Left kidney (tissue), 2 donors: ENCODE results near the gene CSGALNACT2. TPM values are rescaled to one million over a fixed set of nuclear protein-coding genes. Genes with fewer than 3 reads are reported as not detected.
"Not testable (repeated sequence)": the region's sequence is repeated elsewhere in the genome, so short reads cannot be mapped to it uniquely, and the experiment has no call there.

Source experiments
- DNase-seq: peaks from one replicate; pipeline ENCODE4 v3.0.0-alpha.2; 2013
- polyA plus RNA-seq: library from polyadenylated mRNA; unstranded; fragments of 120-200 nt; gene quantifications from one replicate; pipeline ENCODE4 v1.2.1, GENCODE V29; 2013; ENCODE audit not compliant: insufficient read length

The CSGALNACT2 gene
- polyA plus RNA-seq, 1 donor, result 26.5 TPM

- not testable (repeated sequence) for DNase-seq
These were observed 45.5 kb downstream of the CSGALNACT2 start for GRCh38 chr10:43183764-43184163.

GRCh38 chr10:43186150-43186549 is 47.9 kb downstream of the CSGALNACT2 start:
- DNase-seq, result no peak

DNA sequence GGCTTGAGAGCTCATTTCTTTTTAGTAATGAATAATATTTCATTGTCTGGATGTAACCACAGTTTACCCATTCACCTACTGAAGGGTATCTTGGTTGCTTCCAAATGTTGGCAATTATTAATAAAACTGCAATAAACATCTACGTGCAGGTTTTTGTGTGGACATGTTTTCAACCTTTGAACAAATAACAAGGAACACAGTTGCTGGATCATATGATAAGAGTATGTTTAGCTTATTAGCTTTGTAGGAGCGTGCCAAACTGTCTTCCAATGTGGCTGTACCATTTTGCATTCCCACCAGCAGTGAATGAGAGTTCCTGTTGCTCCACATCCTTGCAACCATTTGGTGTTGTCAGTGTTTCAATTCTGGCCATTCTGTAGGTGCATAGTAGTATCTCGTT is 49.0 kb downstream of the CSGALNACT2 start:
- DNase-seq, result no peak

GRCh38 chr10:43188702-43189101 is 50.5 kb downstream of the CSGALNACT2 start:
- DNase-seq, result no peak

- DNase-seq, result no peak
These were observed 52.0 kb downstream of the CSGALNACT2 start for GRCh38 chr10:43190289-43190688.

- no peak for DNase-seq
These were observed 52.5 kb downstream of the CSGALNACT2 start for GRCh38 chr10:43190775-43191174.

GRCh38 chr10:43192884-43193283 is 54.6 kb downstream of the CSGALNACT2 start:
- no peak for DNase-seq

DNA sequence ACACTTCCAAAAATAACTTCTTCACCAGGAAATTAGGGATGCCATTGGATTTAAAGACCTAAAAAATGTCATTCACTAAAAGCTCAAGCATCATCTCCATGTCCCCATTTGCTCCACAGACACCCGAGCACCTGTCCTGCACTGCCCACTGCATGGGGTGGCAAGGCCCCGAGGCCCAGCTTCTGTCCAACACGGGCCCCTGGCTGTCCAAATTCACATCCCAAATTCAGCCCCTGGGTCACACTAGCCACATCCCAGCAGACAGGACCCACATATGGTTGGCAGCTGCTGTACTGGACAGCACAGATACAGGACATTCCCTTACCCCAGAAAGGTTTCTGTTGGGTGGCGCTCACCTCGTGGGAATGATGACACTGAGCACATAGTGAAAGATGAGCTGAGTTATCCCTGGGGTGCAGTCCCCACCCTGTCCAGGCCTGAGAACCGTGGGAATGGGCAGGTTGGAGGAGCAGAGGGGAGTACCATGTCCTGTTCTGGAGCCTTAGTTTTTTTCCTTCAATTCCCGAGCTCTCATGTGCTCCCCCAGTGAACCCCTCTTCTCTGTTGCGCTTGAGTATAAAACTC is 55.3 kb downstream of the CSGALNACT2 start:
- no peak for DNase-seq

- DNase-seq, result no peak
These were observed 56.0 kb downstream of the CSGALNACT2 start for GRCh38 chr10:43194266-43194665.

DNA sequence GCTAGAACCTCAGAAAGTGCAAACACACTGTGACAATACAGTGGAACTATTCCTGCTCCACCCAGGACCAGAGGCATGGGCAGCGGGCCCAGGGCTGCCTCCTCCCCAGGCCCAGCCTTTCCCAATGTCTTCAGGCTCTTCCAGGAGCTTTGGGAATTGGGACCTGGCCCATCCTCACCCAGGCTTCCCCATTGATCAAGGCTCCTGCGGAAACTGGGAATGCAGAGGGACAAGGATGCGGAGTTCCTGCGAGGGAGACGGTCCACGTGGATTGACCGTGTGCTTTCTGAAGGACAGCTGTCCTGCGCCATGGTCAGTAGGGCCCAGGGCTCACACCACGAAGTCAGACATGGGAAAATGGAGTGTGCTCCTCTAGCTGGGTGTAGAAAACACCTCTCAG is 56.6 kb downstream of the CSGALNACT2 start:
- DNase-seq, result no peak

DNA sequence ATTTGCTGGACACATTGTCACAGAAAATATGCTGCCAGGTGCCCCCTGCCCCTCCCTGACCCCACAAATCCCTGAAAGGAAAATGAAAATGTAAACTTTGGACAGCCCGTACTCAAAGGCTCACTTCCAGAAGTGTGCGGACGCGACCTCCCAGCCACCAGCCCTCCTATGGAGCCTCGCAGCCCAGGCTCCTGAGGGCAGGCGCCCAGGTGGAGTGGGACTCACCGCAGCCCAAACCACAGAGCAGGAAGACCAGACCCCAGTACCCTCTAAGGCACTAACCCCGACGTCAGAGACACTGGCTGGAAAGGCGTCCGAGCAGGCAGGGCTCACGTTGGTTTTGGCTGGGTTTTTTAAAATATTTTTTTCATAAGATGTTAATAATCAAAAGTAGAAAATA is 57.3 kb downstream of the CSGALNACT2 start:
- no peak for DNase-seq

DNA sequence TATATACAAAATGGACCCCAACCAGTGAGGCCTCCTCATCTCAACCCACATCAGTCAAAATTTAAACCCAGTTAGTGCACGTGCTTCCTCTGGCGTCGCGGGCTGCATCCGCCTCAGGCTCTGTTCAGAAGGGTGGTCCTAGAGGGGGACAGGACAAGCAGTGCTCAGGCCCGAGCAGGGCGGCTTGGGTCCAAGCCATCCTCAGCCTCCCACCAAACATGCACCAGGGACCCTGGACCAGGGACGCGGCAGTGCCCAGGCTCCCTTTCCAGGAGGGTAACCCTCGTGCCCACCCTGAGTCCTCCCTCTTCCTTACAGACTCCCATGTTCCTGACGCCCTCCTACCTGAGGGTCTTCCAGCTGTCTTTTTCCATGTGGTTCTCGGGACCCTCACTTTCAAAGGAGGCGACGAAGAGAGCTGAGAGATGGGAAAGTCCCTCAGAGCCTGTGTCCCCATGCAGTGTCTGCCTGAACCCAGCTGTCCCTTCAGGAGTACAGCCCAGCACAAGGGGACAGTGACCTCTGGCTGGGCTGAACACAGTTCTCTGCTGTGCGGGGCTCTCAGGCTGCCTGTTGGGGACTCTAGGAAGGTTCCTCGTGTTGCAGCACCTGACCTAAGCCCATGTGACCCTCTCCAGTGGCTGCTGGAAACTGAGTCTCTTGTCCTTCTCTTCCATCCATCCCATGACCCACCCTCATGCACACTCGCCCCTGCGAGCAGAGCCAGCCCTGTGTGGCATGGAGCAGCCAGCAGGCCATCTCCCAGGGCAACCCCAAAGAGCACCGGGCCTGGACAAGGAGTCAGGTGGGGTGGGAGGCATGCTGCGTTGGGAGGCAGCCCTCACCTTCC is 58.1 kb downstream of the CSGALNACT2 start:
- no peak for DNase-seq

DNA sequence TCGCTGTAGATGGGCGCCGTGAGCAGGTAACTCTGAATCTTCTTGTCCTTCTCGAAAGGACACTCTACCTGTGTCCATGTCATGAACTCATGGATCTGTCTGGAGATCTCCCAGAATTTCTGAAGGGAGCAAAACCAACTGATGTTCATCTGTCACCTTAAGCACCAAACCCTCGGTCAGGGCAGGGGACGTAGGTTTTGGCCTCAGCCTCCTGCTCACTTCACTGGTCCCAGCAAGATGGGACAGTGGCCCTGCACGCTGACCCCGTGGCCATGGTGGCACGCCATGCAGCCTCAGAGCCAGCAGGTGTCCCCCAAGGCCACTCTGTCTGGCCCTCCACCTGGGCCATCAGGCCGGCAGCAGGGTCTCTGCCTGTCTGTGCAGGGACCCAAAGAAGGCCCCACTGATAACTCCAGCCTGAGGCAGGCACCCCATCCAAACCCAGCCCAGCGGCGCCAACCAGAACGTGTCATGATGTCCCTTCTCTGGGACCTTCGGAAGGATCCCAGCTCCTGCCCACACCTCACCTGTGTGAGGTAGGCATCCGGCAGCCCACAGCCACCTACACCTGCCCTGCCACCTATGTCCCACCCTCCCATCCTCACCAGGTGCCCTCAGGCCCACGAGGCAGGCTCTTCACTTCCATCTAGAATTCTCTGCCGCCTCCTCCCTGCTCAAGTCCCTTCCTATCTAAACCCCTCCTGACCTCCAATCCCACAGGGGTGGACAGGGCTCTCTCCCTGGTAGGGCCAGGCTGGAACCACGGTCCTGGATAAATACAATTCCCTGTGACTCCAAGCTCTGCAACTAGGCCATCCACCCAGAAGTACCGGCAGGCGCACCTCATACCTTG is 59.0 kb downstream of the CSGALNACT2 start:
- no peak for DNase-seq

DNA sequence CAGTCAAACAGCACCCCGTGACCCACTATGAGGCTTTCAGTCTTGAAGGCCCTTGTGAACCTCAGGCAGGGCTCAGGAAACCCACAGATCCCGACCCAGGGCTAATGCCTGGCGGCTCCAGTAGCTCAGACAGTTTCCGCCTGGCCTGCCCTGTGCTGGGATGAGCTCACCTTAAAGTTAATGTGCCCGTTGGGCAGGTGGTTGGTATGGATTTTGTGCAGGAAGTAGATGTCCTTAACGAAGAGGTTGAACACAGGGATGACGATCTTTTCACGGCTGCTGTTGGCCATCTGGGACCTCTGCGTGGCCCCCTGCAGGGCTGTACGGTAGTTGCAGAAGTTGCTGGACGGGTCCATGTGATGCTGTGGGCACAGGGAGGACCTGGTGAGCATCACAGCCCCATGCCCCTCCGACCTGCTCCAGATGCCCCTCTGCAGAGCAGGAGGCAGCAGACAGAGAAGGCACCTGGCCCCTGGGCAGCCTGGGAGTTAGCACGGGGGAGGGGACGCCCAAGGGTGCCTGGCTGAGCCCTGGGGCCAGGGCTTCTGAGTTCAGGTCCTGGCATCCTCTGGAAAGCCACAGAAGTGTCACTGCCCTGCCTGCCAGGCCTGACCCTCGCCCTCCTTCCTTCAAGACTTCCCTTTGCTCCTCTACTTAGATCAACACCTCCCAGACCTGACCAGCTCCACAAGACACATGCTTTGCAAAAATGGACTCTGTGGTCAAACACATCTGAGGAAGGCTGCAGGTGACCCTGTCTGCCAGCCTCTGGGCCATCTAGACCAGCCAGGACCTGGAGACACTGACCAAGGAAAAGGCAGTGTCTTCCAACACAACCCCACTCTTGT is 59.8 kb downstream of the CSGALNACT2 start:
- no peak for DNase-seq

DNA sequence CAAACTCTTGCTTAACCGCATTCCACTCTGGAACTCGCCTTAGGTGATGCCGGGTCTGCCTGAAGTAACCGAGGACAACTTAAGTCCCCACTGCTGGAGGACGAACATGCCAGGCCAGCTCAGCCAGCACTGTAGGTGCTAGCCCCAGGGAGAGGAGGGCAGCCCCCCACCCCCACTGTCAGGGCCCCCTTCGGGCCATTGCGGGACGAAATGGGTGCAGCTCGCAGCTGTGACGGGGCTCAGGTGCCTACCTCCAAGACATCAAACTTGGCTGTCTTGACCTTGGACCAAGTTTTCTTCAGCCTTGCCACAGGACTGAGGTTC is 60.4 kb downstream of the CSGALNACT2 start:
- no peak for DNase-seq

GRCh38 chr10:43199088-43199683 is 60.9 kb downstream of the CSGALNACT2 start:
- no peak for DNase-seq

GRCh38 chr10:43199684-43200537 is 61.7 kb downstream of the CSGALNACT2 start:
- no peak for DNase-seq

- DNase-seq, result no peak
These were observed 62.5 kb downstream of the CSGALNACT2 start for GRCh38 chr10:43200538-43201390.

DNA sequence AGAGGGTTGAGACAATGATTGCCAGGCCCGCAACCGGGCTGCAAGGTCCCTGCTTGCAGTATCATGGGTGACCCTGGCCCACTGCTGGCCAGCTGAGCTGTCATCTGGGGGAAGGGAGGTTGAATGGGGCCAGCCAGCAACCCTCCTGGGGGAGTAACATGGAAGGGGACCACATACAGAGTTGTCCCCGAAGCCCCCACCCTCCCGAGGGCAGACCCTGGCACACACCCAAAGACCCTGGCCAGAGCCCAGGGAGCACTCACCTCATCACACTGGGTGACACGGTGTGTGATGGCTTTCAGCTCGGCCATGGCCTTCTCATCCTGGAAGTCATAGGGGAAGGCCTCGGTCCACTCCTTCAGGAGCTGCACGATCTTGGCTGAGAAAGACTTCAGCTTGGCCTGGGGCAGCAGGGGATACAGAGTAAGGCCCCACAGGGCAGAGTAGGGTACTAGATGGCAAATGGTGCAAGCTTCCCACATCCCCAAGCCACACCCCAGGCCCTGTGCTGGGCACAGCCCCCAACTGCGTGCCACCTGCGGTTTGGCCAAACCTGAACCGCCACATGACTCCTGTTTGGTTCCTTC is 63.4 kb downstream of the CSGALNACT2 start:
- DNase-seq, result no peak
